ENCODE measurements around the gene PTMS.

DNA sequence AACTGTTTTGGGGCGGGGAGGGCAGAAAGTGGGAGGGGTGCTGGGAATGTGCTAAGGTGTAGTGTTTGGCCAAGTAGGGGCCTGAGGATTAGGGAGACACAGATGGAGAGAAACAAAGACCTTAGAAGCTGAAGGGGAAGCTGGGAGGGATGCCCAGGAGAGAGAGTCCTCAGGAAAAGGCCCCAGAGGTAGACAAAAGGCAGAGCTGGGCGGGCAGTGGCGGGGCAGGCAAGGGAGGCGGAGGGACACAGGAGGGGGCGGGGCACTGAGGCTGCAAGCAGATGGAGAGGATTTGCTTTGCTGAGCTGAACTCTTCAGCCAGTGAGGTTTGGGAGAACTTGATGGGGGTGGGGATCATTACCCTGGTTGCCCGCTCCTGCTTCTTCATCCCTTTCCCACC is 2.8 kb downstream of the PTMS start:
- TF ChIP-seq, protein P1, sequence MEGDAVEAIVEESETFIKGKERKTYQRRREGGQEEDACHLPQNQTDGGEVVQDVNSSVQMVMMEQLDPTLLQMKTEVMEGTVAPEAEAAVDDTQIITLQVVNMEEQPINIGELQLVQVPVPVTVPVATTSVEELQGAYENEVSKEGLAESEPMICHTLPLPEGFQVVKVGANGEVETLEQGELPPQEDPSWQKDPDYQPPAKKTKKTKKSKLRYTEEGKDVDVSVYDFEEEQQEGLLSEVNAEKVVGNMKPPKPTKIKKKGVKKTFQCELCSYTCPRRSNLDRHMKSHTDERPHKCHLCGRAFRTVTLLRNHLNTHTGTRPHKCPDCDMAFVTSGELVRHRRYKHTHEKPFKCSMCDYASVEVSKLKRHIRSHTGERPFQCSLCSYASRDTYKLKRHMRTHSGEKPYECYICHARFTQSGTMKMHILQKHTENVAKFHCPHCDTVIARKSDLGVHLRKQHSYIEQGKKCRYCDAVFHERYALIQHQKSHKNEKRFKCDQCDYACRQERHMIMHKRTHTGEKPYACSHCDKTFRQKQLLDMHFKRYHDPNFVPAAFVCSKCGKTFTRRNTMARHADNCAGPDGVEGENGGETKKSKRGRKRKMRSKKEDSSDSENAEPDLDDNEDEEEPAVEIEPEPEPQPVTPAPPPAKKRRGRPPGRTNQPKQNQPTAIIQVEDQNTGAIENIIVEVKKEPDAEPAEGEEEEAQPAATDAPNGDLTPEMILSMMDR (IDR thresholded peaks at IDR 0.05; ENCODE audit: low read depth, low read length): no peak
- TF ChIP-seq POLR2A (IDR thresholded peaks at IDR 0.05; ENCODE audit: extremely low read depth, insufficient read length): no peak
- TF ChIP-seq, protein P2, sequence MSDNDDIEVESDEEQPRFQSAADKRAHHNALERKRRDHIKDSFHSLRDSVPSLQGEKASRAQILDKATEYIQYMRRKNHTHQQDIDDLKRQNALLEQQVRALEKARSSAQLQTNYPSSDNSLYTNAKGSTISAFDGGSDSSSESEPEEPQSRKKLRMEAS (IDR thresholded peaks at IDR 0.05; ENCODE audit: low read depth, low read length): no peak
- no peak for TF ChIP-seq MYC (IDR thresholded peaks at IDR 0.05; ENCODE audit: low read depth, low read length)

All from NB4 (cell line).